ENCODE measurements around the gene AKR1C4.

- TF ChIP-seq CTCF (IDR thresholded peaks at IDR 0.05), result no peak
- no peak for TF ChIP-seq POLR2A (IDR thresholded peaks at IDR 0.05)
These were observed 32.4 kb downstream of the AKR1C4 start for GRCh38 chr10:5229019-5229418.

Data from adrenal gland (tissue), 5 donors.